ENCODE results near the gene NUTM2E. TPM values are rescaled to one million over a fixed set of nuclear protein-coding genes. Genes with fewer than 3 reads are reported as not detected.
"Not testable (repeated sequence)": the region's sequence is repeated elsewhere in the genome, so short reads cannot be mapped to it uniquely, and the experiment has no call there.

Gene NUTM2E
- total and polyA plus RNA-seq, 2 of the 4 experiments (the other 2 are of a cell fraction), result not detected

- no CpG with 5 or more reads among the region's 6 CpGs for WGBS, 2 experiments (ENCODE audit: extremely low coverage in 2 of 2, insufficient read length in 1 of 2)
- H3K79me1 ChIP-seq (ENCODE audit: low read depth in 1 of 2, low read length in 2 of 2); H3K36me3 ChIP-seq (ENCODE audit: control insufficient read depth, insufficient read depth, low read length); H2AK9ac ChIP-seq (replicated peaks; ENCODE audit: low read depth, low read length, poor library complexity); ATAC-seq (ENCODE audit: low read depth); H3K14ac ChIP-seq (replicated peaks; ENCODE audit: low read depth, low read length); POLR2A ChIA-PET (ENCODE audit: unreplicated experiment); H3K18ac ChIP-seq (ENCODE audit: low read depth, low read length); CTCF ChIA-PET; H3K9me1 ChIP-seq (ENCODE audit: insufficient read depth, low read length); in situ Hi-C loops (cut with MboI; ENCODE audit: low sequenced_read_pairs); H4K5ac ChIP-seq (ENCODE audit: low read depth, low read length); intact Hi-C loops (cut with micrococcal nuclease); H2BK120ac ChIP-seq (ENCODE audit: low read depth, low read length); H2BK5ac ChIP-seq (ENCODE audit: low read depth, low read length, poor library complexity, severe bottlenecking); H4K8ac ChIP-seq (ENCODE audit: low read depth in 2 of 2, low read length in 2 of 2); H3K23ac ChIP-seq (ENCODE audit: low read depth, low read length); H2BK20ac ChIP-seq (ENCODE audit: low read depth, low read length); H2AFZ ChIP-seq (replicated peaks; ENCODE audit: low read length, poor library complexity); H3K9me3 ChIP-seq (ENCODE audit: control insufficient read depth, insufficient read depth, low read length); BruUV-seq (replicated peaks); DNase-seq; H3K4me2 ChIP-seq (ENCODE audit: low read depth, low read length); H2BK15ac ChIP-seq (ENCODE audit: low read depth, low read length); H3K27me3 ChIP-seq (ENCODE audit: control insufficient read depth, insufficient read depth, low read length); H4K91ac ChIP-seq (ENCODE audit: insufficient read depth, low read depth, low read length); H3K9ac ChIP-seq (ENCODE audit: low read depth, low read length); H2AK5ac ChIP-seq (ENCODE audit: low read depth, low read length); H3K27ac ChIP-seq (ENCODE audit: insufficient read depth, low read length); H3K4me1 ChIP-seq (ENCODE audit: control insufficient read depth, insufficient read depth, low read length); H3K4me3 ChIP-seq (ENCODE audit: insufficient read depth, low read depth, low read length); H4K20me1 ChIP-seq (ENCODE audit: insufficient read depth, low read length); H3K56ac ChIP-seq (ENCODE audit: extremely low read depth, insufficient read depth, low read length); dilution Hi-C loops (cut with HindIII; ENCODE audit: low sequenced_read_pairs, unreplicated experiment); H3K4ac ChIP-seq (ENCODE audit: low read depth, low read length): not testable (repeated sequence)
Observed at GRCh38 chr10:79823387-79823786, 3.2 kb upstream of the NUTM2E start.

GRCh38 chr10:79825587-79826011 lies 940 bp upstream of the NUTM2E start:
- H3K56ac ChIP-seq (ENCODE audit: extremely low read depth, insufficient read depth, low read length); H3K9me3 ChIP-seq (ENCODE audit: control insufficient read depth, insufficient read depth, low read length); in situ Hi-C loops (cut with MboI; ENCODE audit: low sequenced_read_pairs); H3K27me3 ChIP-seq (ENCODE audit: control insufficient read depth, insufficient read depth, low read length); H2BK120ac ChIP-seq (ENCODE audit: low read depth, low read length); H4K91ac ChIP-seq (ENCODE audit: insufficient read depth, low read depth, low read length); H3K4me1 ChIP-seq (ENCODE audit: control insufficient read depth, insufficient read depth, low read length); intact Hi-C loops (cut with micrococcal nuclease); H3K79me1 ChIP-seq (ENCODE audit: low read depth in 1 of 2, low read length in 2 of 2); H2AFZ ChIP-seq (replicated peaks; ENCODE audit: low read length, poor library complexity); H2AK5ac ChIP-seq (ENCODE audit: low read depth, low read length); dilution Hi-C loops (cut with HindIII; ENCODE audit: low sequenced_read_pairs, unreplicated experiment); H2AK9ac ChIP-seq (replicated peaks; ENCODE audit: low read depth, low read length, poor library complexity); CTCF ChIA-PET; H3K23ac ChIP-seq (ENCODE audit: low read depth, low read length); H4K20me1 ChIP-seq (ENCODE audit: insufficient read depth, low read length); H3K9me1 ChIP-seq (ENCODE audit: insufficient read depth, low read length); H4K5ac ChIP-seq (ENCODE audit: low read depth, low read length); H2BK15ac ChIP-seq (ENCODE audit: low read depth, low read length); POLR2A ChIA-PET (ENCODE audit: unreplicated experiment); H3K14ac ChIP-seq (replicated peaks; ENCODE audit: low read depth, low read length); H3K36me3 ChIP-seq (ENCODE audit: control insufficient read depth, insufficient read depth, low read length); H2BK20ac ChIP-seq (ENCODE audit: low read depth, low read length); H2BK5ac ChIP-seq (ENCODE audit: low read depth, low read length, poor library complexity, severe bottlenecking); DNase-seq; H4K8ac ChIP-seq (ENCODE audit: low read depth in 2 of 2, low read length in 2 of 2); H3K18ac ChIP-seq (ENCODE audit: low read depth, low read length); H3K4ac ChIP-seq (ENCODE audit: low read depth, low read length); BruUV-seq (replicated peaks): not testable (repeated sequence)
- peak overlapping the region; percentile 48; the same call in 1 of the 2 replicates for H3K4me2 ChIP-seq (ENCODE audit: low read depth, low read length)
- WGBS, 2 experiments (ENCODE audit: extremely low coverage in 2 of 2, insufficient read length in 1 of 2), result no CpG with 5 or more reads among the region's 38 CpGs
- H3K9ac ChIP-seq (ENCODE audit: low read depth, low read length), result peak overlapping the region; percentile 69
- H3K27ac ChIP-seq (ENCODE audit: insufficient read depth, low read length), result peak overlapping the region; percentile 89
- H3K4me3 ChIP-seq (ENCODE audit: insufficient read depth, low read depth, low read length), result peak overlapping the region; percentile 70
- ATAC-seq (ENCODE audit: low read depth), result peak; percentile 40
